ENCODE measurements around the gene ZMYM4.

- TF ChIP-seq CTCF (IDR thresholded peaks at IDR 0.05) (no peak), POLR2A (IDR thresholded peaks at IDR 0.05) (no peak), POLR2AphosphoS5 (IDR thresholded peaks at IDR 0.05) (no peak)
Observed at GRCh38 chr1:35223084-35223630, 45.4 kb upstream of the ZMYM4 start.

Data from breast epithelium (tissue), 3 donors.